Measurements from ENCODE around the gene ZNF624.

DNA sequence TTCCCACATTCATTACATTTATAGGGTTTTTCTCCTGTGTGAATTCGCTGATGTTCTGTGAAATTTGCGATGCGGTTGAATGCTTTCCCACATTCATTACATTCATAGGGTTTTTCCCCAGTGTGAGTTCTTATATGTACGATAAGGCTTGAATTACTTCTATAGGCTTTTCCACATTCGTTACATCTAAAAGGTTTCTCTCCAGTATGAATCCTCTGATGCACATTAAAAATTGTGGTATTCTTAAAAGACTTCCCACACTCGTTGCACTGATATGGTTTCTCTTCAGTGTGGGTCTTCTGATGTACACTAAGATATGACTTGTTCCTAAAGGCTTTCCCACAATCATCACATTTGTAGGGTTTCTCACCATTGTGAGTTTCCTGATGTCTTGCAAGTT is 30.4 kb downstream of the ZNF624 start:
- TF ChIP-seq, protein P1, sequence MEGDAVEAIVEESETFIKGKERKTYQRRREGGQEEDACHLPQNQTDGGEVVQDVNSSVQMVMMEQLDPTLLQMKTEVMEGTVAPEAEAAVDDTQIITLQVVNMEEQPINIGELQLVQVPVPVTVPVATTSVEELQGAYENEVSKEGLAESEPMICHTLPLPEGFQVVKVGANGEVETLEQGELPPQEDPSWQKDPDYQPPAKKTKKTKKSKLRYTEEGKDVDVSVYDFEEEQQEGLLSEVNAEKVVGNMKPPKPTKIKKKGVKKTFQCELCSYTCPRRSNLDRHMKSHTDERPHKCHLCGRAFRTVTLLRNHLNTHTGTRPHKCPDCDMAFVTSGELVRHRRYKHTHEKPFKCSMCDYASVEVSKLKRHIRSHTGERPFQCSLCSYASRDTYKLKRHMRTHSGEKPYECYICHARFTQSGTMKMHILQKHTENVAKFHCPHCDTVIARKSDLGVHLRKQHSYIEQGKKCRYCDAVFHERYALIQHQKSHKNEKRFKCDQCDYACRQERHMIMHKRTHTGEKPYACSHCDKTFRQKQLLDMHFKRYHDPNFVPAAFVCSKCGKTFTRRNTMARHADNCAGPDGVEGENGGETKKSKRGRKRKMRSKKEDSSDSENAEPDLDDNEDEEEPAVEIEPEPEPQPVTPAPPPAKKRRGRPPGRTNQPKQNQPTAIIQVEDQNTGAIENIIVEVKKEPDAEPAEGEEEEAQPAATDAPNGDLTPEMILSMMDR (IDR thresholded peaks at IDR 0.05), result no peak
- no peak for TF ChIP-seq POLR2A (IDR thresholded peaks at IDR 0.05)

Measured in stomach (tissue), 4 donors.